IPS-11a (cell line): Measurements from ENCODE around the gene CDC42EP5.

ENCODE experiments used
- H3K4me3 ChIP-seq: one replicate; pipeline ENCODE4 v1.5.1; 2013; ENCODE audit warnings: low read depth, low read length, control low read depth

CDC42EP5 gene

DNA sequence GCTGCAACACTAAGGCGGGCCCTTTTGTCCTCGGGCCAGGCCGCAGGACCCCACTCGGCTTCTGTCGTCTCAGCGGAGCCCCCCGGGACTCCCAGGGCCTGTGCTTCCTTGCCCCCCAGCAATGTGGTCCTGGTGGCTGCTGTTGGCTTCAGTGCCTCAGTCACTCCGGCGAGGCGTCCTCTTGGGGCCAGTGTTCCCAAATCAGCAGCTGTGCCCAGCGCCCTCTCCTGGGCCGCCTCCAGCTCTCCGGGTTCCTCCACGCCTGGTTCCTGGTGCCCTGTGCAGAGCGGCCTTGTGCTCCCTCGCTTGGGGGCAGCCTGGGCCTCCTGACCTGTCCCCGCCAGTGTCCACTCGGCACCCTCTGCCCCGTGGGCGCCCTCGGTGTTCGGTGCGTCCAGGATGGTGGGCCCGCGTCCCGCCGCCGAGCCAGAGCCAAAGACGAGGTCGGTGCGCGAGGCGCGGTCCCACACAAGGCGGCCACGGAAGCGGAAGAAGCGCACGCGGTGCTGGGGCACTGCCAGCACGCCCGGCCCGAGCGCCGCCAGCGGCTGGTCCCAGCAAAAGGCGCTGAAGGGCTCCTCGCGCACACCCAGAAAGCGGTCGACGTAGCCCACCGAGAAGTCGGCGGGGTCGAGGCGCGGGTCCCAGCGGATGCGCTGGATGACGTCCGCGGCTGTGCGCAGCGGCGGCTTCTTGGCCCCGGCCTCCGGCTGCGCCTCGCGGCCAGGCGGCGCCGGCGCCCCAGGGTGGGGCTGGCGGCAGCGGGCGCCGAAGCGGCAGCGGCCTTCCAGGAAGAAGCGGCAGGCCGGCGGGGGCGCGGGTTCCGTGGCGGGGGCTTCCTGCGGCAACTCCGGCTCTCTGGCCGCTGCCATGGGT is 10.2 kb downstream of the CDC42EP5 start:
- peak overlapping the region; percentile 43 for H3K4me3 ChIP-seq

DNA sequence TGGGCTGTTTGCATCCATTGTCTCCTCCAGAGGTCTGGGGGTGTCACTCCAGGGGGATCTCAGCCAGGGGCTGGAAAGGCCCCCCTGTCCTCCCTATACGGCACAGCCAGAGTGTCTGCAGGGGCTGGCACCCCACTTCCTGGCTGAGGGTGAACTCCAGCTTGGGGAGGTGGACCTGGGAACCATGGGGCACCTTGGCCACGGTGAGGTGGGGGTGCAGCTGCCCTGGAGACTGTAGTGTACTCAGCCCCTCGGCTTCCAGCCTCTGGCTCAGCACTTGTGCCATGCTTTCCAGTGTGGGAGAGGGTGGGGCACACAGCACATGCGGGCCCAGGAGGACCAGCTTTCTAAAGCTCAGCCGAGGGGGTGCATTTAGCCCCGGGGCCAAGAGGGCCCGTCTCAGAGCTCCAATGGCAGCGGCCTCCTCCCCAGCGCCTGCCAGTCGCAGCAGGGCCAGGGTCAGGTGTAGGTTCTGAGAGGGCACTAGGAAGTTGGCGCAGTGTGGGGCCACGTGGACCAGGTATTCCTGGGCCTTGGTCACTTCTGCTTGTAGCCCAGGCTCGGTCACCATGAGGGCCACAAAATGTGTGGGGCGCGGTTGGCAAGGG is 10.9 kb downstream of the CDC42EP5 start:
- no peak overlapping the region for H3K4me3 ChIP-seq

DNA sequence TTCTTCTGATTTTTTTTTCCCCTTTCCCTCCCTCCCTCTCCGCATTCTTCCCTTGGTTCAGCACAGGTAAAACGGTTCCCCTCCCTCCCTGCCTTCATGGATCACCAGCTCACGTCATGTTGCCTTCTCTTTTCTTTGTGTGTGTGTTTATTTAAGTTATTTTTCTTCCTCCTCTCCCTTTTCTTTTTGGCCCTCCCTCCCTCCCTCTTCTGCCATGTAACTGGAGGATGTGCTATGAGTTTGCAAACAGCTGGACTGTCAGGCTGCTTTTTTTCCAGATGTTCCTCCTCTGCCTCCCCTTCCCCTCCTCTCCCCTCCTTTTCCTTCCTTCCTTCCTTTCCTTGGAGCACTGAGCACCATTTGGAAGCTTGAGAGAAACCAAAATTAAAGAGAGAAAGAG is 11.5 kb downstream of the CDC42EP5 start:
- H3K4me3 ChIP-seq = no peak overlapping the region

DNA sequence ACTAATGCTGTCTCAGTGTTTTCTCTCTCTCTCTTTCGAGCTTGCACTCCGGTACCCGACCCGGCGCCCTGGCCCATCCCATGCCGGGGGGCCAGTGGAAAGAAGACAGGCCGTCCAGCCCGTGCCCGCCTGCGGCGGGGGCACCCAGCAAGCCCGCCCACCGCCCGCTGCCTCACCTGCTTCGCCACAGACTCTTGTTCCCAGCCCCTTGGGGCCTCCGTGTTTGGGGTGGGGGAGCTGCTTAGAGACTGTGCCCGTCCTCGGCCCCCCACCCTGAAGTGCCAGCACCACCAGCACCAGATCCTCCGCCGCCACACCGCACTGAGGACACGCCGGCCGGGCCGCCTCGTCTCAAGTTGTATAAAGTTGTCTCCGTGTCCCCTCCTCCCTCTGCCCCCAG is 11.9 kb downstream of the CDC42EP5 start:
- no peak overlapping the region for H3K4me3 ChIP-seq

DNA sequence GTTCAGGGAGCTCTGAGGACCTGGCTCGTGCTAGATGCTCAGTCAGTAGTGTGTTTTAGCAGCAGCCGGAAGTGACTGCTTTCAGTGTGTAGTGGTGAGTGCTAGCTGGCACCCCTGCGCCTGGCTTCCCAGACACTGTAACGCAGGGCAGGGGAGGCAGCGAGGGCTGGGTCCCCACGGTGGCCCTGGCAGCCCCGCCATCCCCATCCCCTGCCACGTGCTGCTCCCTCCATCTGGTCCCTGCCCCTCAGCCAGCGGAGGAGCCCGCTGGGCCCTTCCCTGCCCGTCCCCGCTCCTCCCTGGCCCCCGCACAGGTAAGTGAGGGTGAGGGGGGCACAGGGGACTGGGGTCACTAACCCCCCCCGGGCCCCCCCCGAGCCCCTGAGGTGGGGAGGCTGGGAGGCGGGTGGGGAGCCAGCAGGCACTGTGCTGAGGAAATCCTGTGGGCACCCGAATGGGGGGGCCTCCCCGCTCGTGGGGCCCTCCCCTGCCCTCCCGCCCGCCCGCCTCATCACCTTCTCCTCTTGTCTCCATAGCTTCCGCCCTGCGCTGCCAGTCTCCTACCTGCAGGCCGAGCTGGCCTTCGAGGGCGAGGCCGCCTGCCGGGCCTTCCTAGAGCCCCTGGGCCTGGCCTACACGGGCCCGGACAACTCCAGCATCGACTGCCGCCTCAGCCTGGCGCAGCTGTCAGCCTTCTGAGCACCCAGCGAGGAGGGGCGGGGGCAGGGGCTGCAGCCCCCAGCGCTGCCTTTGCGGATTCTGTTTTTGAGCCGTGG is 12.7 kb downstream of the CDC42EP5 start:
- no peak overlapping the region for H3K4me3 ChIP-seq

DNA sequence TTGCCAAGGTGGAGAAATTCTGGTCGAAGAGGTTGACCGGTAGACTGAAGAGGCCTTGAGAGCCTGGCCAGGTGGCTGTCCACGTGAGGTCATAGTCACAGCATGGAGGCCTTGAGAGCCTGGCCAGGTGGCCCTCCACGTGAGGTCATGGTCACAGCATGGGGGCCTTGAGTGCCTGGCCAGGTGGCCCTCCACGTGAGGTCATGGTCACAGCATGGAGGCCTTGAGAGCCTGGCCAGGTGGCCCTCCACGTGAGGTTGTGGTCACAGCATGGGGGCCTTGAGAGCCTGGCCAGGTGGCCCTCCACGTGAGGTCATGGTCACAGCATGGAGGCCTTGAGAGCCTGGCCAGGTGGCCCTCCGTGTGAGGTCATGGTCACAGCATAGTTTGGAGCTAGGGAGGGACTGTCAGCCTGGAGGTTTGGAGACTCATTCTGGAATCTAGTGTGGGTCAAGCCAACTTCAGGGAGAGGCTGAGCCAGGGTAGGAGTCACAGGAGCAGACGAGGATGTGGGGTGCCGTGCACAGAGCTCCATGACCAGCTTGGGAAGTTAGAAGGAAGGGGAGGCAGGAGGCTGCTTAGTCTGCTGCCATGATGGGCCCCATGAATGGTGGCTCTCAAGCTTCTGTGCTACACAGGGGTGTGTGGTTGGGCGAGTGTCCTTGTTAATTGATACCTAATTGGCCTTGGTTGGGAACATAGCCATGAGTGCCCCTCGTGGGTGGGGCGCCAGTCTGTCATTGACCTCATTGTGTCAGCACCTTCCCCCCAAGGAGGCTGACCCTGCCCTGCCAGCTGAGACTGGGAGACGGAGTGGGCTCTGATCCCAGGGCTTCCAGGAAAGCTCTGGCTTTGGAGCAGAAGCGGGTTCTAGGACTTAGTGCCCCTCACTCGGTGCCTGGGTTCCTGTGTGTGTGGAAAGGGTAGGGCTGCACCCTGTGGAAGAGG is 13.5 kb downstream of the CDC42EP5 start:
- H3K4me3 ChIP-seq = no peak overlapping the region

DNA sequence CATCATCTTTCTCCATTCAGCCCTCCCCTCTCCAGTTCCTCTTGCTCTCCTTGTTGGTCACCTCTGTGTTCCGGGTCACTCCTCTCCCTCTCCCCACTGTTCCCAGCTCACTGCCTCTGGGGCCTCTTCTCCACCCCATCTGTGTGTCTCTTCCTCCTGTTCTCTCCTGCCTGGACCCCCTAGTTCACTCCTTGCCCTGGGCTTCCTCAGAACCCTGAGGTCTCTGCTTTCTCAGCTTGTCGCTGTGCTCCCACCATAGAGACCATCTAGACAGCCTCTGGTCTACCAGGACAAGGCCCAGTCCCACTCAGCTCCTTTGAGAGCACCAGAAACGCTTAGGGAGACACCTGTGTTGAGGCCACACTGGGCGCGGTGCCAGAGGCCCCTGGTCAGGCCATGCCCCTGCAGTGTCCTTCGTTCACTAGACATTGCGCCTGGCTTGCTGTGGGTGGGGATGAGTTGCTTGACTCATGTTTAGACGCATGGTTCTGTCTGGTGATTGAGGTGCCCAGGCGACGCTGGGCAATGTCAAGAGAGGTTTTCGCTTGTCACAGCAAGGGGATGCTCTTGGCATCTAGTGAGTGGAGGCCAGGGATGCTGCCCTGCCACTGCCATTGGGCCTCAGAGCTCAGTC is 14.3 kb downstream of the CDC42EP5 start:
- no peak overlapping the region for H3K4me3 ChIP-seq

DNA sequence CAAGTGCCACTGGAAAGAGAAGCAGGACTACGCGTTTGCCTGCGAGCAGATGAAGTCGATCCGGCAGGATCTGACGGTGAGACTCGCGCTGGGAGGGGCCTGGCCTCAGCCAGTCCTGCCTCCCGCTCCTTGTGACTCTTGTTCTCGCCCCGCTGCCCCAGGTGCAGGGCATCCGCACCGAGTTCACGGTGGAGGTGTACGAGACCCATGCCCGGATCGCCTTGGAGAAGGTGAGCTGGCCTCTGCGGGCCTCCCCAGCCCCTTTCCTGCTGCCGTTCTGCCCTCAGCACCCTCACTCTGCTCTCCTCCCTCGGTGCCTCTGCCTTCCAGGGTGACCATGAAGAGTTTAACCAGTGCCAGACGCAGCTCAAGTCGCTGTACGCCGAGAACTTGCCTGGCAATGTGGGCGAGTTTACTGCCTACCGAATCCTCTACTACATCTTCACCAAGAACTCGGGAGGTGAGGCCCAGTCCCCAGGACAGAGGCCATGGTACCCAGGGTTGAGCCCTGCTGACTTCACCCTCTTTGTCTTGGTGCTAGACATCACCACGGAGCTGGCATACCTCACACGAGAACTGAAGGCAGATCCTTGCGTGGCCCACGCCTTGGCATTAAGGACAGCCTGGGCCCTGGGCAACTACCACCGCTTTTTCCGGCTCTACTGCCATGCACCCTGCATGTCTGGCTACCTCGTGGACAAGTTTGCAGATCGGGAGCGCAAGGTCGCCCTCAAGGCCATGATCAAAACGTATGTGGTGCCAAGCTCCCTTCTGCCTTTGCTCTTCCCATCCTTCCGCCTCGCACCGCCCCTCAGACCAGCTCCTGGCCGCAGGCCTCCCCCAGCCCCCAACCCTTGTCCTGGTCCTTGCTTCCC is 15.1 kb downstream of the CDC42EP5 start:
- H3K4me3 ChIP-seq = no peak overlapping the region

DNA sequence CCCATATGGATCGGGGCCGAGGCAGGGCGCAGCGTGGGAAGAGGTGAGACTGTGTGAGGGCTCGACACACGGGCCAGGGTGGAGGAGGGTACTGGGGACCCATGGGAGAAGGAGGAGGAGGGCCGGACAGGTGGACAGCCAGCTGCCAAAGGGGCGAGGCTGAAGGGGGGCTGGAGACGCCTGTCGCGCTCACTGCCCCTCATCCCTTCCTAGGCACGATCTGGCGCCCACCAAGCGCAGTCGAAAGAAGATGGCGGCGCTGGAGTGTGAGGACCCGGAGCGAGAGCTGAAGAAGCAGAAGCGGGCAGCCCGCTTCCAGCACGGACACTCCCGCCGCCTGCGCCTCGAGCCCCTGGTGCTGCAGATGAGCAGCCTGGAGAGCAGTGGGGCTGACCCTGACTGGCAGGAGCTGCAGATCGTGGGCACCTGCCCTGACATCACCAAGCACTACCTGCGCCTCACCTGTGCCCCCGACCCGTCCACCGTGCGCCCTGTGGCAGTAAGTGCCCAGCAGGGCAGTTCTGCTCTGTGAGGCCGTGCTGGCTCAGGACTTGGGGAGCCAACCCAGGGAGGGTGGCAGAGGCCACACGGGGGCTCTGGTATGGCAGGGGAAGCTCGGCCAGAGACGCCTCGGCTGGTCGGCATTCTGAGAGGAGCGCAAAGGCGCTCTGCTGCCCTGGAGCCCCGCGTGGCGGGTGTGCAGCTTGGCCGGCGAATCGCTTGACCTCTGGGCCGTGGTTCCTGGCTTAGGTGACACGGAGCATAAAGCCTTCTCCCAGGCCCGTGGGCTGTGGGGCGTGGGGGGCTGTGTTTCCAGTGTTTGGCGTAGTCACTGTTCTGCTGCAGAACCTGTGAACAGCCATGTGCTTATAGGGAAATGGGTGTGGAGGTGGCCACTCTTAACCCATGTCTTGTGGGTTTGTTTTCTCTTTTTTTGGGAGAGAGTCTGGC is 16.4 kb downstream of the CDC42EP5 start:
- H3K4me3 ChIP-seq = no peak overlapping the region

DNA sequence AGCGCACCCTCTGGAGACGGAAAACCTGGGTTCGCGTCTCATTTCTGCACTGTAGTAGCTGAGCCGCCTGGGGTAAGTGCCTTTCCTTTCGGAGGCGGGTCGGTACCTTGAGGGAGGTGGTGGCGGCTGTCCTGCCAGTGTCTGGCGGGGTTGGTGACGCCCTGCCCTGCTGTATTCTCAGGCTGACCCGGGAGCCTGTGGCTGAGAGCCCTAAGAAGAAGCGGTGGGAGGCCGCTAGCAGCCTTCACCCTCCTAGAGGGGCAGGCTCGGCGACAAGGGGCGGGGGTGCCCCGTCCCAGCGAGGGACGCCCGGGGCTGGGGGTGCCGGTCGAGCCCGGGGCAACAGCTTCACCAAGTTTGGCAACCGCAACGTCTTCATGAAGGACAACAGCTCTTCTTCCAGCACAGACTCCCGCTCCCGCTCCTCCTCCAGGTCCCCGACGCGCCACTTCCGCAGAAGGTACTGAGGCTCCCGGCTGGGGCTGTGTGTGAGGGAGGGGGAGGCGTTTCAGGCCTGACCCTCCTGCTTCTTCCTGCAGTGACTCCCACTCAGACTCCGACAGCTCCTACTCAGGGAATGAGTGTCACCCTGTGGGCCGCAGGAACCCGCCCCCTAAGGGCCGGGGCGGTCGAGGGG is 17.2 kb downstream of the CDC42EP5 start:
- no peak overlapping the region for H3K4me3 ChIP-seq

DNA sequence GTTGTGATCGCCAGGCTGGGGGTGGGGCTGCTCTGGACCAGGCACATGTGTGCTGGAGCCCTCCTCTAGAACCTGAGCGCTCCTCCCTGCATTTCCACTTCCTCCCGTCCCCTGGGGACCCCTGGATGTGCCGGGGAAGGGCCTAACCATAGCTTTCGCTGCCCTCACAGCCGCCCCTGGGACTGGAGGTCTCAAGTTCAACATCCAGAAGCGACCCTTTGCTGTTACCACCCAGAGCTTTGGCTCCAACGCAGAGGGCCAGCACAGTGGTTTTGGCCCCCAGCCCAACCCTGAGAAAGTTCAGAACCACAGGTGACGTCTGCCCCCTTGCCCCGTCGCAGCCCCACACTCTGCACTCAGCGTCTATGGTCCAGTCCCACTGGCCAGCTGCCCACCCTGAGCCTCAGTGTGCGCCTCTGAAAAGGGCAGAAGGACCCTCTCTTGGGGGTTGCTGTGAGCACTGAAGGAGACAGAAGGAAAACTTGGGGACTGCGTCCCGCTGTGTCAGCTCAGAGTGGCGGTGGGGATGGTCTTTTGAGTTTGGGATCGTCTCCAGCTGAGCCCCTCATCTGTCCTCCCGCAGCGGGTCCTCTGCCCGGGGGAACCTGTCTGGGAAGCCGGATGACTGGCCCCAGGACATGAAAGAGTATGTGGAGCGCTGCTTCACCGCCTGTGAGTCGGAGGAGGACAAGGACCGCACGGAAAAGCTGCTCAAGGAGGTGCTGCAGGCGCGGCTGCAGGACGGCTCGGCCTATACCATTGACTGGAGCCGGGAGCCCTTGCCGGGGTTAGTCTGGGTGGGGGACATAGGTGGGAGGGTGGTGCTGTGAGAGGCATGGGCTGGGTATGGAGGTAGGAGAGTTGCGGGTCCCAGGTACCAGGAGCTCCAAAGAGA is 18.1 kb downstream of the CDC42EP5 start:
- no peak overlapping the region for H3K4me3 ChIP-seq

DNA sequence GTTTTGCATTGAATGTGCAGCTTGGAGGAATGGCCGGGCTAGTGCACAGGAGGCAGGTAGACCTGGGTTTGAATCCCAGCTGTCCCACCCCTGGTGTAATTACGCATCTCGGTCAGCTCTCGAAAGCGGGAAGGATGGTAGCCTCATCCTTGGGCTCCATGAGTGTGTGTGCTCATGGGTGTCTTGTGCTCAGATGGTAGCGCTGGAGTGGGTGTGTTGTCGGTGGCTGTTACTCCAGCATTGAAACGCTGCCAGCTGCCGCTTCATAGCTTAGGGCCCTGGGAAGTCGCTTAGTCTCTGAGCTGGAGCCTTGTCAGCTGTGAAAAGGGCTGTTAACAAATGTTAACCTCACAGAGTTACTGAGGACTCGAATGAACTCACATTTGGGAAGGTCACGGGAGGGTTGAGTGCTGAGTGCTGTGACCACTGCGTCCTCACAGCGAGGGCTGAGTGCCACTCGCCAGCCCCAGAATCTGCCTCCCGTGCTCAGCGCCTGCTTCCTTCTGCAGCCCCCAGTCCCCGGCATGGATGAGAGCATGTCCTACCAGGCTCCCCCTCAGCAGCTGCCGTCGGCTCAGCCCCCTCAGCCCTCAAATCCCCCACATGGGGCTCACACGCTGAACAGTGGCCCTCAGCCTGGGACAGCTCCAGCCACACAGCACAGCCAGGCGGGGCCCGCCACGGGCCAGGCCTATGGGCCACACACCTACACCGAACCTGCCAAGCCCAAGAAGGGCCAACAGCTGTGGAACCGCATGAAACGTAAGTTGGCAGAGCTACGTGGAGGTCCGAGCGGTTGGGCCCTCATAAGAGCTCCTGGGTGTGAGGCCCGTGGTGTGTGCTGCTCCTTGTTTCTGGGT is 18.9 kb downstream of the CDC42EP5 start:
- no peak overlapping the region for H3K4me3 ChIP-seq

DNA sequence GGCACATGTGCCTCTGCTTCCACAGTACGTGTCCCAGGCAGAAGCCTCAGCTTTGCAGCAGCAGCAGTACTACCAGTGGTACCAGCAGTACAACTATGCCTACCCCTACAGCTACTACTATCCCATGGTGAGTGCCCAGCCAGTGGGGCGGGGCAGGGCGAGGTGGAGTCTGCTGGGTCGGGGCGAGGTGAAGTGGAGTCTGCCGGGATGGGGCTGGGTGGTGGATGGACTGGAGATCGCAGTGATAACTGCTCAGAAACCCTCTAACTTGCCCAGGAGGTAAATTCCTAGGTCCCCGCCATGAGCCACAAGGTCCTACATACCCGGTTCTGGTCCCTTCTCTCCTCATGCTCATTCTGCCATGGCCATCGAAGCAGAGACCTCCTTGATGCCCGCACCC is 20.5 kb downstream of the CDC42EP5 start:
- no peak overlapping the region for H3K4me3 ChIP-seq

DNA sequence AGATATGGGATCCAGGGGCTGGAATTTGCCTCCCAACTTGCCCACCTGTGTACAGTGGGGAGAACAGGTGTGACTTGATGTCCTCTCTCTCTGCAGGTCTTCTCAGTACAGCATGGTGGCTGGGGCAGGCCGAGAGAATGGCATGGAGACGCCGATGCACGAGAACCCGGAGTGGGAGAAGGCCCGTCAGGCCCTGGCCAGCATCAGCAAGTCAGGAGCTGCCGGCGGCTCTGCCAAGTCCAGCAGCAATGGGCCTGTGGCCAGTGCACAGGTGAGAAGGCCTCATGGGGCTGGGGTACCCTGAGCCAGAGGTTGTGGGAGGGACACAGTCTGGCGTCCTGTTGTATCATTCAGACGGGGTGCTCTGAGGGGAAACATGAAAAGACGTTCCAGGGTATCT is 21.1 kb downstream of the CDC42EP5 start:
- no peak overlapping the region for H3K4me3 ChIP-seq

DNA sequence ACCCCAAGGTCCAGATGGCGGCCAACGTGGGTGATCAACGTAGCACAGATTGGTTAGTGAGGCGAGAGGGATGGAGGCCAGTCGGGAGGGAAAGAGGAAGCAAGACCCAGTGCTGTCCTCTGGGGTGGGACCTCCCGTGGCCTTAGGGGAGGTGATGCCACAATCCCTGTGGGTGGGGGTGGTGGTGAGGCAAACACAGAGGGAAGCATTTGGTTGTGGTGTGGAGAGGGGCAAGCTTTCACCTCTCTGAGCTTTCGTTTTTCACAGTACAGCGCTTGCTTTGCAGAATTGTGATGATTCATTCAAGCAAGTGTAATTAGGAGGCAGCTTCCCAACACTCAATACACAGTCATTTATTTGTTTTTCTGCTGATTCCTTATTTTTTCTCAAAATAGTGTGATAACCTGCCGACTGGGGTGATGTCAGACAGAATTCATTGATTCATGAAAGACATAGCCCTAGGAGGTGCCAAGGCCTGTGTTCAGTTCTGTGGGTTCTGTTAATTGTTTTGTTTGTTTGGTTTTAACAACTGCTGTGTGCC is 21.7 kb downstream of the CDC42EP5 start:
- H3K4me3 ChIP-seq = no peak overlapping the region

DNA sequence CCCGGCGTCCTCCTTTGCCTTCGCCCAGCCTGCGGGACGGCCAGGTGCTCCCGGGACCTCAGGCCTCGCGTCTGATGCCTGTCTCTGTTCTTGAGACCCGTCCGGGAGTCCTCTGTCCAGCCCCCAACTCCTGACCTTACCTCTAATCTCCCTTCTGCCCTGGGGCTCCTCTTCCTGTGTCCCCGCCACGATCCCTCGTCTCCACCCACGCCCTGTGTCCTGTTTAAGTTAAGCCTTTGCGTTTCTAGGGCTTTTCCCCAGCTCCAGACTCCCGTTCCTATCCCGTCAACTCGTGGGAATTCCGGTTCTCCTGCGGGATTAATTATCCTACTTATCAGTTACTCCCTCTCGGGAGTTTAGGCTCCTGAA is 23.4 kb downstream of the CDC42EP5 start:
- peak overlapping the region; percentile 94 for H3K4me3 ChIP-seq
